GM13977 (cell line): Measurements from ENCODE around the gene CD300E.

Source experiments
- DNase-seq: peaks from one replicate; pipeline ENCODE4 v3.0.0; 2012; ENCODE audit warnings: low spot score
- CTCF ChIP-seq: IDR thresholded peaks from 2 replicates; pipeline ENCODE4 v1.5.1; 2012; ENCODE audit warnings: mild to moderate bottlenecking, control low read depth; ENCODE audit not compliant: insufficient read depth; ENCODE audit errors: extremely low read depth, missing control alignments
- in situ Hi-C: fragments of 300-500 bp; cut with MboI; formaldehyde crosslinking; loops from one replicate; pipeline ENCODE4 v1.12.0; 2022; ENCODE audit warnings: low sequenced_read_pairs, low pct_unique_long_range_greater_than_20kb, mixed read lengths, inconsistent platforms; ENCODE audit not compliant: unreplicated experiment

The CD300E gene

GRCh38 chr17:74604200-74604599 lies 19.3 kb downstream of the CD300E start:
- no peak for DNase-seq
- TF ChIP-seq CTCF: no peak
- in situ Hi-C loops: no loop called here

- DNase-seq: no peak
- in situ Hi-C loops: no loop called here
- no peak for TF ChIP-seq CTCF
These were observed 19.8 kb downstream of the CD300E start for GRCh38 chr17:74603746-74604145.

- in situ Hi-C loops: no loop called here
- no peak for DNase-seq
- TF ChIP-seq CTCF: no peak
These were observed 20.4 kb downstream of the CD300E start for GRCh38 chr17:74603037-74603635.

GRCh38 chr17:74601944-74602572 lies 21.5 kb downstream of the CD300E start:
- peak; percentile 59 for DNase-seq
- TF ChIP-seq CTCF: peak; percentile 76
- in situ Hi-C loops: no loop called here

GRCh38 chr17:74599448-74599939 lies 24.0 kb downstream of the CD300E start:
- no peak for DNase-seq
- in situ Hi-C loops: no loop called here
- no peak for TF ChIP-seq CTCF

GRCh38 chr17:74599023-74599399 lies 24.5 kb downstream of the CD300E start:
- TF ChIP-seq CTCF: no peak
- no peak for DNase-seq
- in situ Hi-C loops: no loop called here
